Neural progenitor cell (in vitro differentiated cells): ENCODE measurements around the gene SNCAIP. TPM values are rescaled to one million over a fixed set of nuclear protein-coding genes. Genes with fewer than 3 reads are reported as not detected.

Experiments
- DNase-seq: peaks from one replicate; pipeline ENCODE4 v3.0.0-alpha.2; 2016; ENCODE audit warnings: low spot score
- H2AFZ ChIP-seq: fragments of 200-600 bp; sonication (generic); replicated peaks from 2 replicates; pipeline ENCODE4 v1.6.1; 2016; ENCODE audit warnings: antibody characterized with exemption
- H3F3A ChIP-seq: fragments of 200-600 bp; sonication (generic); 2 replicates; pipeline ENCODE4 v1.6.1; 2016; ENCODE audit warnings: antibody characterized with exemption, low read depth
- H3K27ac ChIP-seq: fragments of 200-600 bp; sonication (generic); 2 replicates; pipeline ENCODE4 v1.5.1; 2016; ENCODE audit warnings: mild to moderate bottlenecking
- H3K27me3 ChIP-seq: fragments of 200-600 bp; sonication (generic); 2 replicates; pipeline ENCODE4 v1.6.1; 2016; ENCODE audit warnings: mild to moderate bottlenecking, moderate library complexity
- H3K36me3 ChIP-seq: fragments of 200-600 bp; sonication (generic); 2 replicates; pipeline ENCODE4 v1.5.1; 2016
- H3K4me1 ChIP-seq: fragments of 200-600 bp; sonication (generic); 2 replicates; pipeline ENCODE4 v1.6.1; 2016; ENCODE audit warnings: mixed run types
- H3K4me2 ChIP-seq: fragments of 200-600 bp; sonication (generic); 2 replicates; pipeline ENCODE4 v1.6.1; 2016
- H3K4me3 ChIP-seq: fragments of 200-600 bp; sonication (generic); 2 replicates; pipeline ENCODE4 v1.5.1; 2016
- H3K79me2 ChIP-seq: fragments of 200-600 bp; sonication (generic); 2 replicates; pipeline ENCODE4 v1.6.1; 2016; ENCODE audit warnings: low read depth
- H3K9ac ChIP-seq: fragments of 200-600 bp; sonication (generic); 2 replicates; pipeline ENCODE4 v1.6.1; 2016
- H3K9me3 ChIP-seq: fragments of 200-600 bp; sonication (generic); 2 replicates; pipeline ENCODE4 v1.5.1; 2016; ENCODE audit warnings: low read depth
- H4K20me1 ChIP-seq: fragments of 200-600 bp; sonication (generic); 2 replicates; pipeline ENCODE4 v1.6.1; 2016; ENCODE audit warnings: low read depth
- H3K27ac Mint-ChIP-seq: 3 replicates; pipeline ENCODE4 v1.8.0; 2021; ENCODE audit warnings: mixed read lengths
- H3K27me3 Mint-ChIP-seq: 2 replicates; pipeline ENCODE4 v1.8.0; 2022; ENCODE audit warnings: low read depth, mild to moderate bottlenecking, inconsistent platforms, moderate library complexity, mixed read lengths; ENCODE audit not compliant: insufficient read depth
- H3K36me3 Mint-ChIP-seq: 3 replicates; pipeline ENCODE4 v1.8.0; 2021; ENCODE audit warnings: mixed read lengths
- H3K4me1 Mint-ChIP-seq: 3 replicates; pipeline ENCODE4 v1.8.0; 2021; ENCODE audit warnings: mixed read lengths
- H3K4me3 Mint-ChIP-seq: 3 replicates; pipeline ENCODE4 v1.8.0; 2021; ENCODE audit warnings: mild to moderate bottlenecking, moderate library complexity, mixed read lengths
- H3K9me3 Mint-ChIP-seq: 3 replicates; pipeline ENCODE4 v1.8.0; 2020; ENCODE audit warnings: mixed read lengths
- EZH2 ChIP-seq: fragments of 200-600 bp; sonication (generic); IDR thresholded peaks from 2 replicates; pipeline ENCODE4 v1.6.1; 2017; ENCODE audit warnings: antibody characterized with exemption, mild to moderate bottlenecking, moderate library complexity
- EZH2phosphoT487 ChIP-seq: fragments of 200-600 bp; sonication (generic); IDR thresholded peaks from 2 replicates; pipeline ENCODE4 v1.6.1; 2017; ENCODE audit warnings: antibody characterized with exemption
- total RNA-seq: library from RNA; depleted of rRNA; stranded (reverse); fragments of >200 nt; gene quantifications from 2 replicates; pipeline ENCODE4 v1.2.3, GENCODE V29; 2015; ENCODE audit warnings: low replicate concordance
- TF ChIP-seq, protein P1 (sequence below): fragments of 200-600 bp; sonication (generic); IDR thresholded peaks from 2 replicates; pipeline ENCODE4 v1.5.1; 2017; ENCODE audit warnings: antibody characterized with exemption, mild to moderate bottlenecking

Gene SNCAIP
- total RNA-seq, 1 donor from 2014 or later, result 4.8 TPM

DNA sequence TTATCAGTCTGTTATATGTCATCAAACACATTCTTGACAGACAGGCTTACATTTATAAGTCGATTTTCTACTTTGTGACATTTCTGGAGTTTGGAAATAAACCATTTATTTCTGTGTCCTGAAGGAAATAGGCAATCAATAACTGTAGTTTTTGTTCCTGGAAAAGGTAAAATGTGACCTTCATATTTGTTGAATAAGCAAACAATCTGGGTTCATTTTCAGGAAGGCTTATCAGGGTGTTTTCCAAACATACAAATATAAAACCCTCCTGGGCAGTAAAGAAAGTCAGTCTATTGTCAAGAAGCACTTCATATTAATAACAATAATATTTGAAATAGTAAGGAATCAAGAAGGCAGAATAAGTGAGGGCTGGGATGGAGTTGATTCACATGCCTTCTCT, 195.0 kb downstream of the SNCAIP start:
- H3K27me3 ChIP-seq, result no peaks in the 10 kb centered on the region

GRCh38 chr5:122507581-122507980, 195.5 kb downstream of the SNCAIP start:
- Histone ChIP-seq H2AFZ (no peak overlapping the region), H3K4me2 (no peak overlapping the region), H3K36me3 (no peaks in the 10 kb centered on the region), H3K27ac (no peak overlapping the region), H4K20me1 (no peaks in the 10 kb centered on the region), H3K79me2 (no peaks in the 10 kb centered on the region), H3F3A (no peaks in the 10 kb centered on the region), H3K4me3 (no peak overlapping the region), H3K4me1 (no peaks in the 10 kb centered on the region), H3K9me3 (no peaks in the 10 kb centered on the region), H3K27me3 (no peaks in the 10 kb centered on the region), H3K9ac (no peak overlapping the region)
- H3K9me3 Mint-ChIP-seq, result no peaks in the 10 kb centered on the region
- H3K4me1 Mint-ChIP-seq, result no peaks in the 10 kb centered on the region
- no peak for DNase-seq
- no peaks in the 10 kb centered on the region for H3K36me3 Mint-ChIP-seq
- TF ChIP-seq, protein P1, sequence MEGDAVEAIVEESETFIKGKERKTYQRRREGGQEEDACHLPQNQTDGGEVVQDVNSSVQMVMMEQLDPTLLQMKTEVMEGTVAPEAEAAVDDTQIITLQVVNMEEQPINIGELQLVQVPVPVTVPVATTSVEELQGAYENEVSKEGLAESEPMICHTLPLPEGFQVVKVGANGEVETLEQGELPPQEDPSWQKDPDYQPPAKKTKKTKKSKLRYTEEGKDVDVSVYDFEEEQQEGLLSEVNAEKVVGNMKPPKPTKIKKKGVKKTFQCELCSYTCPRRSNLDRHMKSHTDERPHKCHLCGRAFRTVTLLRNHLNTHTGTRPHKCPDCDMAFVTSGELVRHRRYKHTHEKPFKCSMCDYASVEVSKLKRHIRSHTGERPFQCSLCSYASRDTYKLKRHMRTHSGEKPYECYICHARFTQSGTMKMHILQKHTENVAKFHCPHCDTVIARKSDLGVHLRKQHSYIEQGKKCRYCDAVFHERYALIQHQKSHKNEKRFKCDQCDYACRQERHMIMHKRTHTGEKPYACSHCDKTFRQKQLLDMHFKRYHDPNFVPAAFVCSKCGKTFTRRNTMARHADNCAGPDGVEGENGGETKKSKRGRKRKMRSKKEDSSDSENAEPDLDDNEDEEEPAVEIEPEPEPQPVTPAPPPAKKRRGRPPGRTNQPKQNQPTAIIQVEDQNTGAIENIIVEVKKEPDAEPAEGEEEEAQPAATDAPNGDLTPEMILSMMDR, result no peak
- no peak for TF ChIP-seq EZH2phosphoT487
- no peak for TF ChIP-seq EZH2
- H3K4me3 Mint-ChIP-seq, result no peak overlapping the region
- no peaks in the 10 kb centered on the region for H3K27me3 Mint-ChIP-seq
- no peak overlapping the region for H3K27ac Mint-ChIP-seq

More for the DNA sequence above, 195.0 kb downstream of the SNCAIP start:
- no peak for DNase-seq
- no peaks in the 10 kb centered on the region for H3K79me2 ChIP-seq
- Mint-ChIP-seq H3K4me3 (no peak overlapping the region), H3K27me3 (no peaks in the 10 kb centered on the region), H3K27ac (no peak overlapping the region), H3K9me3 (no peaks in the 10 kb centered on the region), H3K36me3 (no peaks in the 10 kb centered on the region), H3K4me1 (no peaks in the 10 kb centered on the region)
- no peak overlapping the region for H2AFZ ChIP-seq
- no peak overlapping the region for H3K9ac ChIP-seq
- H4K20me1 ChIP-seq, result no peaks in the 10 kb centered on the region
- TF ChIP-seq, protein P1, result no peak
- TF ChIP-seq EZH2, result no peak
- TF ChIP-seq EZH2phosphoT487, result no peak
- no peak overlapping the region for H3K27ac ChIP-seq
- H3K4me1 ChIP-seq, result no peaks in the 10 kb centered on the region
- H3K4me3 ChIP-seq, result no peak overlapping the region
- H3K36me3 ChIP-seq, result no peaks in the 10 kb centered on the region
- H3F3A ChIP-seq, result no peaks in the 10 kb centered on the region
- no peak overlapping the region for H3K4me2 ChIP-seq
- H3K9me3 ChIP-seq, result no peaks in the 10 kb centered on the region

- no peaks in the 10 kb centered on the region for H3K27me3 ChIP-seq
- H3K36me3 ChIP-seq, result no peaks in the 10 kb centered on the region
- TF ChIP-seq EZH2phosphoT487, result no peak
- H3K4me1 Mint-ChIP-seq, result no peaks in the 10 kb centered on the region
- no peak overlapping the region for H3K4me3 ChIP-seq
- no peak overlapping the region for H3K27ac Mint-ChIP-seq
- no peaks in the 10 kb centered on the region for H3K79me2 ChIP-seq
- H3K9ac ChIP-seq, result no peak overlapping the region
- no peaks in the 10 kb centered on the region for H3K36me3 Mint-ChIP-seq
- H3K9me3 ChIP-seq, result no peaks in the 10 kb centered on the region
- no peaks in the 10 kb centered on the region for H3K9me3 Mint-ChIP-seq
- no peak overlapping the region for H3K27ac ChIP-seq
- no peak overlapping the region for H3K4me2 ChIP-seq
- DNase-seq, result no peak
- no peaks in the 10 kb centered on the region for H4K20me1 ChIP-seq
- H3K4me3 Mint-ChIP-seq, result no peak overlapping the region
- no peaks in the 10 kb centered on the region for H3K27me3 Mint-ChIP-seq
- H3K4me1 ChIP-seq, result no peaks in the 10 kb centered on the region
- H3F3A ChIP-seq, result no peaks in the 10 kb centered on the region
- H2AFZ ChIP-seq, result no peak overlapping the region
These were observed 196.6 kb downstream of the SNCAIP start for GRCh38 chr5:122508623-122509022.

Other genes starting within 250 kb of the SNCAIP start
- gene LOX, start 234.0 kb upstream of the SNCAIP start, total RNA-seq, result 0.09 and 0.11 TPM in 2 replicates
- 0.40 and 1.3 TPM in 2 replicates for gene ZNF474, start 182.7 kb upstream of the SNCAIP start, total RNA-seq